ENCODE measurements around the gene DFFA. TPM values are rescaled to one million over a fixed set of nuclear protein-coding genes. Genes with fewer than 3 reads are reported as not detected.

Gene DFFA
- polyA plus RNA-seq, 1 of the 3 experiments (the other 2 are of a cell fraction), result 42.3 TPM

- peak; percentile 83 for DNase-seq
- no peak overlapping the region for H2AFZ ChIP-seq (ENCODE audit: low read depth)
- no peaks in the 10 kb centered on the region for H3K9me2 ChIP-seq
- H3K4me2 ChIP-seq, result no peak overlapping the region
- H3F3A ChIP-seq (replicated peaks; ENCODE audit: insufficient read depth), result peaks cover 29% of the 10 kb centered on the region
- ChIA-PET POLR2A (no interaction called here), CTCF (interaction anchor here (0.6 to 8.0 kb wide), 77 partner anchors 9 to 530 kb away, joined by 3 to 157 read pairs (median 4); partner anchors contain the start of genes CENPS and TARDBP)
- H3K9me3 ChIP-seq, result no peaks in the 10 kb centered on the region
- peaks cover 3% of the 10 kb centered on the region; the same call in 1 of the 2 replicates for H4K20me1 ChIP-seq (ENCODE audit: insufficient read depth)
- H3K79me2 ChIP-seq (ENCODE audit: insufficient read depth), result peaks cover 67% of the 10 kb centered on the region
- no peak overlapping the region for H3K27ac ChIP-seq (ENCODE audit: low read depth in 2 of 2, low read length in 1 of 2)
- H3K4me1 ChIP-seq (ENCODE audit: control insufficient read depth in 1 of 2, insufficient read depth in 2 of 2, low read depth in 1 of 2, low read length in 1 of 2), result peaks cover 27 to 39% of the 10 kb centered on the region in 2 experiments
- WGBS (ENCODE audit: low lambda C conversion rate), result 57% methylated on average over 13 of the region's 17 CpGs
- H3K9ac ChIP-seq, result no peak overlapping the region
- no peaks in the 10 kb centered on the region for H3K27me3 ChIP-seq (ENCODE audit: insufficient read depth)
- no peaks in the 10 kb centered on the region for H3K36me3 ChIP-seq (replicated peaks in 1 of 2; ENCODE audit: control insufficient read depth in 1 of 2, insufficient read depth in 2 of 2, low read length in 1 of 2)
- no peak overlapping the region; a peak in 1 of 4 replicates for H3K4me3 ChIP-seq (ENCODE audit: low read depth in 2 of 2, low read length in 1 of 2)
- TF ChIP-seq ELF1 (IDR thresholded peaks at IDR 0.05), result no peak
- no peak for TF ChIP-seq EZH2phosphoT487 (IDR thresholded peaks at IDR 0.05; ENCODE audit: borderline replicate concordance, low read depth)
- no peak for TF ChIP-seq GATA2 (CRISPR knock-in tag; IDR thresholded peaks at IDR 0.05)
- no peak for TF ChIP-seq TCF12 (IDR thresholded peaks at IDR 0.05)
- 0 out of 2 replicates have a peak, but pooled peaks have one; percentile 57 for TF ChIP-seq SIN3A (IDR thresholded peaks at IDR 0.05; ENCODE audit: borderline replicate concordance, low read depth, low read length)
- TF ChIP-seq, protein P1, sequence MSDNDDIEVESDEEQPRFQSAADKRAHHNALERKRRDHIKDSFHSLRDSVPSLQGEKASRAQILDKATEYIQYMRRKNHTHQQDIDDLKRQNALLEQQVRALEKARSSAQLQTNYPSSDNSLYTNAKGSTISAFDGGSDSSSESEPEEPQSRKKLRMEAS (IDR thresholded peaks at IDR 0.05; ENCODE audit: low read depth), result no peak
- TF ChIP-seq TAF1 (IDR thresholded peaks at IDR 0.05; ENCODE audit: borderline replicate concordance, low read depth, low read length), result no peak
- TF ChIP-seq, protein P2, sequence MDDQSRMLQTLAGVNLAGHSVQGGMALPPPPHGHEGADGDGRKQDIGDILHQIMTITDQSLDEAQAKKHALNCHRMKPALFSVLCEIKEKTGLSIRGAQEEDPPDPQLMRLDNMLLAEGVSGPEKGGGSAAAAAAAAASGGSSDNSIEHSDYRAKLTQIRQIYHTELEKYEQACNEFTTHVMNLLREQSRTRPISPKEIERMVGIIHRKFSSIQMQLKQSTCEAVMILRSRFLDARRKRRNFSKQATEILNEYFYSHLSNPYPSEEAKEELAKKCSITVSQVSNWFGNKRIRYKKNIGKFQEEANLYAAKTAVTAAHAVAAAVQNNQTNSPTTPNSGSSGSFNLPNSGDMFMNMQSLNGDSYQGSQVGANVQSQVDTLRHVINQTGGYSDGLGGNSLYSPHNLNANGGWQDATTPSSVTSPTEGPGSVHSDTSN (IDR thresholded peaks at IDR 0.05), result no peak
- no peak for TF ChIP-seq FOSL2 (IDR thresholded peaks at IDR 0.05; ENCODE audit: borderline replicate concordance, low read depth)
- TF ChIP-seq JUND (IDR thresholded peaks at IDR 0.05), result no peak
- peak; percentile 46; the same call in 1 of the 2 replicates for TF ChIP-seq RCOR1 (IDR thresholded peaks at IDR 0.05; ENCODE audit: low read length)
- no peak for TF ChIP-seq POLR2AphosphoS5 (IDR thresholded peaks at IDR 0.05; ENCODE audit: low read depth, low read length)
- TF ChIP-seq GABPA (IDR thresholded peaks at IDR 0.05; ENCODE audit: low read depth), result no peak; the same call in 1 of the 2 replicates
- TF ChIP-seq RFX5 (IDR thresholded peaks at IDR 0.05; ENCODE audit: low read length), result no peak
- TF ChIP-seq ZBTB33 (IDR thresholded peaks at IDR 0.05; ENCODE audit: borderline replicate concordance, low read depth), result no peak
- TF ChIP-seq YY1 (IDR thresholded peaks at IDR 0.05; ENCODE audit: low read depth), result no peak
- TF ChIP-seq REST (IDR thresholded peaks at IDR 0.05; ENCODE audit: low read depth, low read length), result no peak
- TF ChIP-seq NRF1 (IDR thresholded peaks at IDR 0.05; ENCODE audit: low read depth, low read length), result no peak
- TF ChIP-seq MEF2A (IDR thresholded peaks at IDR 0.05; ENCODE audit: borderline replicate concordance, low read depth), result no peak
- TF ChIP-seq MXI1 (IDR thresholded peaks at IDR 0.05; ENCODE audit: low read depth, low read length), result no peak
- TF ChIP-seq IRF3 (IDR thresholded peaks at IDR 0.05; ENCODE audit: low read depth, low read length), result no peak
- TF ChIP-seq RXRA (IDR thresholded peaks at IDR 0.05; ENCODE audit: borderline replicate concordance, low read depth), result no peak
- peak; percentile 87 for TF ChIP-seq CTCF (IDR thresholded peaks at IDR 0.05)
- TF ChIP-seq TEAD4 (IDR thresholded peaks at IDR 0.05; ENCODE audit: borderline replicate concordance, insufficient read depth), result no peak
Measured at GRCh38 chr1:10507111-10507879, 35.0 kb upstream of the DFFA start.

Data from SK-N-SH (cell line).